ENCODE data around the gene DOLK. TPM values are rescaled to one million over a fixed set of nuclear protein-coding genes. Genes with fewer than 3 reads are reported as not detected.

Gene DOLK
- 10 to 100 TPM in 1 of 4 donors, 1 to 10 TPM in 3; 6.5 to 11.8 (median 6.6) TPM for total RNA-seq

- in situ Hi-C loops (cut with MboI; ENCODE audit: low sequenced_read_pairs in 4 of 4), result no loop called here
- peak; percentile 90 to 92 for DNase-seq
- intact Hi-C loops (cut with DNase I; ENCODE audit: low total_unique reads), result loop anchor here (2.0 to 5.0 kb wide), 2 partner anchors 65 to 90 kb away; partner anchors contain the start of genes LRRC8A and MIGA2
- ATAC-seq, result peak; percentile 83 to 88
- Histone ChIP-seq H3K27me3 (no peaks in the 10 kb centered on the region), H3K4me1 (peaks cover 18 to 20% of the 10 kb centered on the region in 2 donors), H3K27ac (peak within 1 kb of the TSS; percentile 88 to 100 (median 97)), H3K4me3 (peak within 1 kb of the TSS; percentile 67 to 98 (median 94)), H3K36me3 (peaks cover 0 to 32% of the 10 kb centered on the region in 2 donors), H3K9me3 (no peaks in the 10 kb centered on the region)
- TF ChIP-seq CTCF (IDR thresholded peaks at IDR 0.05 in 4 of 5, conservative IDR thresholded peaks at IDR 0.05 in 1 of 5) (peak in 2 of 5 experiments; percentile 42), POLR2A (IDR thresholded peaks at IDR 0.05) (peak; percentile 89 to 95)
Observed at GRCh38 chr9:128947527-128948301, at the start of gene DOLK, which contains the start of gene NUP188. Gene DOLK, minus strand, starts transcription at chr9:128947603. Its CDS starts 300 bp downstream, at chr9:128947303. Gene NUP188, plus strand, starts transcription at chr9:128947699. Its CDS starts 21 bp downstream, at chr9:128947720.

GRCh38 chr9:128995791-128996190, 48.4 kb upstream of the DOLK start:
- no peak for ATAC-seq
- H3K27me3 ChIP-seq, result no peaks in the 10 kb centered on the region
- in situ Hi-C loops (cut with MboI; ENCODE audit: low sequenced_read_pairs in 4 of 4) (no loop called here), intact Hi-C loops (cut with DNase I; ENCODE audit: low total_unique reads) (no loop called here)
- no peak for DNase-seq
- H3K4me3 ChIP-seq, result no peak overlapping the region
- H3K9me3 ChIP-seq, result no peaks in the 10 kb centered on the region
- H3K36me3 ChIP-seq, result peaks cover 0 to 93% of the 10 kb centered on the region in 2 donors
- H3K4me1 ChIP-seq, result no peaks in the 10 kb centered on the region
- TF ChIP-seq CTCF (IDR thresholded peaks at IDR 0.05 in 4 of 5, conservative IDR thresholded peaks at IDR 0.05 in 1 of 5), result no peak
- peak overlapping the region in 1 of 4 donors; percentile 5 for H3K27ac ChIP-seq

GRCh38 chr9:128992995-128993394, 45.6 kb upstream of the DOLK start:
- no peaks in the 10 kb centered on the region for H3K9me3 ChIP-seq
- H3K27ac ChIP-seq, result no peak overlapping the region
- in situ Hi-C loops (cut with MboI; ENCODE audit: low sequenced_read_pairs in 4 of 4), result no loop called here
- TF ChIP-seq POLR2A (IDR thresholded peaks at IDR 0.05), result no peak
- TF ChIP-seq CTCF (IDR thresholded peaks at IDR 0.05 in 4 of 5, conservative IDR thresholded peaks at IDR 0.05 in 1 of 5), result peak in 1 of 5 experiments; percentile 24
- intact Hi-C loops (cut with DNase I; ENCODE audit: low total_unique reads), result no loop called here
- DNase-seq (no peak), ATAC-seq (no peak)
- no peaks in the 10 kb centered on the region for H3K27me3 ChIP-seq
- H3K4me1 ChIP-seq, result peaks cover 2 to 4% of the 10 kb centered on the region in 2 donors
- peaks cover 0 to 85% of the 10 kb centered on the region in 2 donors for H3K36me3 ChIP-seq
- H3K4me3 ChIP-seq, result no peak overlapping the region

- H3K36me3 ChIP-seq, result peaks cover 0 to 75% of the 10 kb centered on the region in 2 donors
- DNase-seq (peak; percentile 38 to 79), ATAC-seq (peak; percentile 94 to 95)
- H3K9me3 ChIP-seq, result no peaks in the 10 kb centered on the region
- H3K4me3 ChIP-seq, result no peak overlapping the region
- intact Hi-C loops (cut with DNase I; ENCODE audit: low total_unique reads) (no loop called here), in situ Hi-C loops (cut with MboI; ENCODE audit: low sequenced_read_pairs in 4 of 4) (no loop called here)
- peaks cover 12 to 14% of the 10 kb centered on the region in 2 donors for H3K4me1 ChIP-seq
- no peaks in the 10 kb centered on the region for H3K27me3 ChIP-seq
- TF ChIP-seq POLR2A (IDR thresholded peaks at IDR 0.05), result no peak
- TF ChIP-seq CTCF (IDR thresholded peaks at IDR 0.05 in 4 of 5, conservative IDR thresholded peaks at IDR 0.05 in 1 of 5), result no peak
- peak overlapping the region; percentile 27 to 73 (median 58) for H3K27ac ChIP-seq
Observed at GRCh38 chr9:128987805-128988204, 40.4 kb upstream of the DOLK start.
